Stimulated activated CD4-positive, alpha-beta T cell treated with anti-CD3 and anti-CD28 coated beads, Interleukin-15, amount 100 ng/mL, for 24 hours (primary cell): Measurements from ENCODE around the gene SPINK4.

Experiments
- DNase-seq: peaks from one replicate; pipeline ENCODE4 v3.0.0-alpha.2; 2020

Gene SPINK4

DNA sequence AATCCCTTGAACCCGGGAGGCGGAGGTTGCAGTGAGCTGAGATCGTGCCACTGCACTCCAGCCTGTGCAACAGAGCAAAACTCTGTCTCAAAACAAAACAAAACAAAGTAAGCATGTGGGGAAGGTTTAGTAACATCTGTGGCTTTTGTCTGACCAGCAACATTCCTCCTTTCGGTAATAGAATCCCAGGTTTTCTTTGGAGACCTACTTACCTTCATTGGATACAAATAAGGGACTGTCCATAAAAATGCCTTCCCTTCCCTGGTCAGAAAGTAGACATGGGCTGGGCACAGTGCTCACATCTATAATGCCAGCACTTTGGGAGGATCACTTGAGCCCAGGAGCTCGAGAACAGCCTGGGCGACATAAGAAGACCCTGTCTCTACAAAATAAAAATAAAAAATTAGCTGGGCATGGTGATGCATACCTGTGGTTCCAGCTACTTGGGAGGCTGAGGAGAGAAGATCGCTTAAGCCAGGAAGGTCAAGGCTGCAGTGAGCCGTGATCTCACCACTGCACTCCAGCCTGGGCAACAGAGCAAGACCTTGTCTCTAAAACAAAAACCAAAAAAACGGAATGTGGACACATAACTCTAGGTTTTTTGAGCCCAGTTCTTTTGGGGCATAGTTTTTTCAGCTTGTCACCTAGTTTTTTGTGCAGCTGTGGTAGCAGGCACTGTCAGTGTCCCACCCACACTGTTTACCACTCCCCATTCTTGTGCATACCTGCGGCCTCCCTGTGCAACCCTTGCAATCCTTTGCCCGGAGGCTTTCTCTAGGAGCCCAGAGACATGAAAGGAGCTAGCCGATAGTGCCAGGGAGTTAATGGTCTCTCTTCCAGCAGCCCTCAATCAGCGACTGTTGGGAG is 9.0 kb upstream of the SPINK4 start:
- no peak for DNase-seq

DNA sequence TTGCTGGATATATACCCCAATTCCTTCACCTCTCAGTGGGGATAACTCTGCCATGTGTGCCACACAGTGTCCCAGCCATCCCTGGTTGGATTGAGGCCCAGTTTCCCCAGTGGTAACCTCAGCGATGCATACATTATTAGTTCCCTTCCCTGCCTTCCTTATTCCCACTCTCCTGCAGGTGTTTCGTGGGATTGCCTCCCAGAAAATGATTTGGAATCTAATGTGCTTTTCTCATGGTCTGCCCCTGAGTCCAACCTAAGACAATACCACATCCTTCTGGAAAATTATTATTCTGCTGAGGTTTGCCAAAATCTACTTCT is 8.4 kb upstream of the SPINK4 start:
- no peak for DNase-seq

DNA sequence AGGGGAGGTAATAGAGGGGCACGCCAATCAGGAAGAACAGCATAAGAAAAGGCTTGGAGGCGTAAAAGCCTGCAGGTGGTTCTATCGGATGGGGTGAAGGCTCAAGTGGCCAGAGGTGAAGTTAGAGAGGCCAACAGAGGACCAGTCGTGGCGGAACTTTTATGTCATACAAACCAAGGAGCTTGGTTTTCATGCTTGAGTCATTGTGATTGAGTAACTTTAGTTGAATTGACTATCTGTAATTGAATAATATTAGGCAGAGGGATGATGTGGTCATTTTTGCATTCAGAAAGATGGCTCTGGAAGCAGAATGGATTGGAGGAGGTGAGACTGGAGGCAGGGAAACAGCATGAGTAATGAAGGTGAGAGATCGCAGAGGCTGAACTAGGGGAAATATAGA is 7.2 kb upstream of the SPINK4 start:
- no peak for DNase-seq

DNA sequence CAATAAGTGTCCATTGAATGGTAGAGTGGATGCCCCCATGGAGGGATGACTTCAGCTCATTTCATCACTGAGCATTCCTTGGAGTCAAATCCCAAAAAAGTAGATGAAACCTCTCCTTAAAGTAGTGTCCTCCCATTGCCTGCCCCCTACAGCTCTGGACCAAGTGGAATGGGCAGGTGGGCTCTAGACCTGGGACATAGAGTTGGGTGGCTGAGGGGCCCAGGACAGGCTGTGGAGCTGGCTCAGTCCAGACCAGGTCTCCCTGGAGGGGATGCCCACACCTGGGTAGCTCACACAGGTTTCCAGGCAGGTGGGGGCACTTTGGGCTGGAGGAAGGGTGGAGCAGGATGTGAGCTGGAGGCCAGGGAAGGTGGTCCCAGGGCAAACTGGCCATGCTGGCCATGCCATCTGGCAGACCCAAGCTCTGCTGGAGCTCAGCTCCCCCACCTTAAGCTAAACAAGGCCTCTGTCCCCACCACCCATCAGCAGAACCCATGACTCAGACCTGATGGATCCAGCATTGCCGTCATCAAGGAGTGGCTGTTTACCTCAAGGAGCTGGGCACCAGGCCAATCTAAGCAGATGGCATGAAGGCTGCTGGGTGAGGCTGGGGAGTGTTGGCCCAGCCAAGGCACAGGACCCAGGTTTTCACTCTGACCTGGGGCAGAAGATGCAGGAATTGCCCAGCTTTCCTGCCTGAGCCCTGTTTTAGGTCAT is 6.2 kb upstream of the SPINK4 start:
- no peak for DNase-seq

DNA sequence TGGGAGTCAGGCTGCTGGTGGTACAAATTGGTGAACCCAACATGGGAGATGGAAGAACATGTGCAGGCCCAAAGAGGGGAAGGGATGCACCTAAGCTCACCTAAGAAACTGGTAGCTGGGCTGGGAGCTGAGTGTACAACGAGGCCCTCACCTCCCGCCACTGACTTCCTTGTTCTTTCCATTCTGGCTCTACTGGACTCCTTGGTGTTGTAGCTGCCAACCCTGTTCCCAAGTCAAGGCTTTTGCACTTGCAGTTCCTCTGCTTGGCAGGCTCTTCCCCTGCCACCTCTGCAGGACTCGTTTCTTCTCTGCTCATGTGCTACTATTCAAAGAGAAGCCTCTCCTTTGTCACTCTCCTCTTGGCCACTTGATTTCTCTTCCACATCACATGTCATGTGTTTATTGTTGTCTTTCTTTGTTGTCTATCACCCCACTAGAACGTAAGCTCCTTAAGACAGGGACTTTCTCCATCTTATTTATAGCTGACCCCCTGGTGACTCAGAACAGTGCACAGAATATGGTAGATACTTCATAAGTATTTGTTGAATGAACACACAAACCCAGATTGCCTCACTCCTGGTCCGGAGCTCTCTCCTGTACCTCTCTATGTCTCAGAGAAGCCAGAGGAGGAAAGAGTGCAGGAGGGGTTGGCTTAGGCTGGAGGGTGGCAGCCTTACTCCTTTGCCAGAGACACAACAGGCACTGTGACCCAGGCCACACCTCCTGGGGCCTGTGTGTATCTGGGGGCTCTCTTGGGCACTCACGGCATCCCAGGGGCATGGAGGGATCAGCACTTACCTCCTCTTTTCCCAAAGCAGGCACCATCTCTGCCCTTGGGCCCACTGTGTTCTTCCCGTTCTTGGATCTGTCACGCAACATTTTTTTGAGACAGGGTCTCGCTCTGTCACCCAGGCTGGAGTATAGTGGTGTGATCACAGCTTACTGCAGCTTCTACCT is 5.2 kb upstream of the SPINK4 start:
- DNase-seq: no peak

DNA sequence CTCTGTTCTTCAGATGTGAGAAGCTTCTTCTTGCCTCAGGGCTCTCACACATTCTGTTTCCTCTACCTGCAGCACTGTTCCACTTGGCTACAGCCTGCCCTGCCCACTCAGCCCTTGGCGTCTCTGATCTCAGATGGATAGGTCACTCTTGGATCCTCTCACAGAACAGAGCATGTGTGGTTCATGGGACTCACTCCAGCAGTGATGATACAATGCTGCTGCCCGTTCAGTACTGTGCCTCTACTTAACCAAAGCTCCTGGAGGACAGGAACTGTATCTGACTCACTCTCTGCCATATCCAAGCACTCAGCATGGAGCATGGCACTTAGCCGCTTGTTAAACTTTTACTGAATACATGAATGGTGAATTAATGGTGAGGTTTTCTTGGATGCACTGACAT is 3.4 kb upstream of the SPINK4 start:
- DNase-seq: no peak

DNA sequence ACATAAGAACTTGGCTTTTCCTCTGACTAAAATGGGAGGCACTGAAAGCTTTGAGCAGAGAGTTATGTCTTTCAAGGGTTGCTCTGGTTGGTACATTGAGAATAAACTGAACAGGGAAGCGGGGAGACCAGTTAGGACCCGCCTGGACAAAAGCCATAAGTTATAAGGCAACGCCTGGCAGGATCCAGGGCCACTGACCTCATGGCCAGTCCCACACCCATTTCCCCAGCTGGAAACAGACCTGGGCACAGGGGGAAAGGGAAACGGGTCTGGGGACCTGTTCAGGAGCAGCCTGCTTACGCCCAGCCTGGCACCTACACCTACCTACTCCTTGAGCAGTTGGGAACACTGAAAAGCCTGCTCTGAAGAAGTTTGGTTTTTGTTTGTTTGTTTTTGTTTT is 1.3 kb downstream of the SPINK4 start:
- no peak for DNase-seq

DNA sequence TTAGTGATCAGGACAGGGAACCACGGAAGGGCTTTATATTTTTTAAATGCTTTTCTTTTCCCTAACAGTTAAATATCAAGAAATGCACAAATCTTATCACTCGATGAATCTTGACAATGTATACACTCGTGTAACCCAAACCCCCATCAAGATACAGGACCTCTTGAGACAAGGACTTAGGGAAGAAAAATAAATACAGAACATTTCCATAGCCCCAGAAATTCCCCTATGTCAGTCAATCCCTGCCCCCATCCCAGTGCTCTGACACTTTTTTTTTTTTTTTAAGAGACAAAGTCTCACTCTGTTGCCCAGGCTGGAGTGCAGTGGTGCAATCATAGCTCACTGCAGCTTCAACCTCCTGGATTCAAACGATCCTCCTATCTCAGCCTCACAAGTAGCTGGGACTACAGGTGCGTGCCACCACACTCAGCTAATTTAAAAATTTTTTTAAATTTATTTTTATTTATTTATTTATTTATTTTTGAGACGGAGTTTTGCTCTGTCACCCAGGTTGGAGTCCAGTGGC is 2.7 kb downstream of the SPINK4 start:
- DNase-seq: no peak

DNA sequence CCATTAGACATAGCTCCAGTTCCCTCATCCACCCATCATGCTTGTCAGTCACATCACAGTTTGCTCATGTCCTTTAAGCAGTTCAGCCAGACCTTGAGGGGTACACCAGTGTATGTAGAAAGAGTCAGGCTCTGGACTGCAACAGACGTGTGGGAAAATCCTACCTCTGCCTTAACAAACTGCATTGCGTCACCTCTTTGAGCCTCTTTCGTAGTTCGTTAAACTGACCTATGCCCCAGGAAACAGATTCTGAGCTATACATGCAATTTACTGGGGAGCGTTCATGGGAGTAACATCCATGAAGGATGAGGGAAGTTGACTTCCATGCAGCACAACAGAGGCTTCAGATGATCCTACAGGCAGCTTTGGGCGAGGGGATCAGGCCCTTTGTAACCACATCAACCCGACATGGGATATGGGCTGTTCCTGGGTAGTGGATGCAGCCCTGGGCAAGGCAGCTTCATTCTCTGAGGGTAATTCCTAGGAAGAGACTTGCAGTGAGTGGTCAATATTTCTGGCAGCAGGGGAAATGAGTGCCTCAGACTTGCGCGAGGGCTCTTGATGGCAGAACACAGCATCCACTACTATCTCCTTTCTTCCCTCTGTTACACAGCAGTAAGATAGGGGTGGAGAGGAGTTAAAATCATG is 4.3 kb downstream of the SPINK4 start:
- DNase-seq: no peak

DNA sequence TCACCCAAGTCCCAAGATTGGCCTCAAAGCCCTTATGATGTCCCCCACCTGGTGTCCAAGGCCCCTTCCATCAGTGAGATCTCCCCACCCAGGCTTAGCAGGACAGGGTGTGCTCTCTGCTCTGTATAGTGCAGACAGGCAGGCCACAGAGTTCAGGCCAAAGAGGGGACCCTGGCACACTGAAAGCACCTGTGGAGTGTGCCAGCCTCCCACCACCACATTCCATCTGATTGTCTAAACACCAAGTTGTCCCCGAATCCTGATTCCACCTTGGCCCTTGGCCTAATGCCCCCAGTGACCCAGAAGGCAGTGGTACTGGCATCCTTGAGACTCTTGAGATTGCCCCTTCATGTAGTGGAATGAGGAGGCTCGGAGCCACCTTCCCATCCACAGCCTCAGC is 5.4 kb downstream of the SPINK4 start:
- DNase-seq: no peak

DNA sequence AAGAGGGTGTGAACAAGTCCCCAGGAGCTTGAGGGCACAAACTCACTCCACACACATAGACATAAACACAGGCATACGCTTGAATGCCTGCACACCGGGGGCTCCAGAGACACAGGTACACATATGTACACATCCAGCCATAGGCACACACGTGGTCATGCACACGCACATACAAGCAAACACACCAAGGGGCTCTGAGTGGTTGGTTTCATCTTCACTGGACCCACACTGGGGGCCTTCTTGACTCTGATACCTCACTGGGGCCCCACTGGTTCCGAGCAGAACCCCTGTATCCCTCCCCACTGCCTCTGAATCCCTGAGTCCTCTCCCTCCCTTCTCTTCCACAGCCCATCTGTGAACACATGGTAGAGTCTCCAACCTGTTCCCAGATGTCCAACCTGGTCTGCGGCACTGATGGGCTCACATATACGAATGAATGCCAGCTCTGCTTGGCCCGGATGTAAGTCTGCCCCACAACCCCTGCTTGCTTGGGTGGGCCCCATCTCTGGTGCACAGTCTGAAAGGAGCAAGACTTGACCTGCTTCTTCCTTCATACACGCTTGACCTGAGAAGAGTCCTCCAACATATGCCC is 6.4 kb downstream of the SPINK4 start:
- no peak for DNase-seq

DNA sequence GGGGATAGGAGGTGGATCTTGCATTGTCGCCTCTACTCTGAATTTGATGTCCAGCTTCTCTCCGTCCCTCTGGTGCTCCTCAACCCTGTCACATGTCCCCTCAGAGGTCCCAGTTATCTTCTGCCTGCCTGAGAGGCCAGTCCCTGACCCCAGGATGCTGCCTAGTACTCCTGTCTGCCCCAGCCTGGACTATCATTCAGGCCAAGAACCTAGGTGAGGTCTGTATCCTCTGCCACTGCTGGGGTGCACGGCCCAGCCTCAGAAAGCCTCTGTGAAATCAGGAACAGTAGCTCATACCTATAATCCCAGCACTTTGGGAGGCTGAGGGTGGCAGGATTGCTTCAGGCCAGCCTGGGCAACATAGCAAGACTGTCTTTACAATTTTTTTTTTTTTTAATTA is 8.6 kb downstream of the SPINK4 start:
- DNase-seq: no peak

DNA sequence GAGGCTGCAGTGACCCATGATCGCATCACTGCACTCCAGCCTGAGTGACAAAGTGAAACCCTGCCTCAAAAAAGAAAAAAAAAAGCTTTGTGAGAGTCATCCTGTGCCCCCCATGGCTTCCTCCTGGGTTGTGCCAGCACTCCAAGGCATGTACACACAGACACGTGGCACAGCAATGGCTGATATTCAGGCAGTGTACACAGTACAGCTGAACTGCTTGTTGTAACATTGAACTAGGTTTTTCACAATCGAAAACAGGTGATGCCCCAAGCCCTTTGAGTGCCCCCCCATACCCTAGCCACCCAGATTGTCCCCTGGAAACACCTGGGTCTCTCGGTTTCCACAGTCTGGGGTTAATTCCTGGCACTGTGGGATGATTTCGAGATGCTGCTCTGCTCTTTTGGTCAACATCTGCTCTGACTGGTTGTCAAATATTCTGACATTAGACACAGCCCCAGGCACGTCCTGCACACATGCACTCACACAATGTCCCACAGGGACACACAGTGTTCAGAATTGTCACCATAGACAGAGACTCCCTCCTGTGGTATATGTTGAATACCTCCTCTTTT is 9.2 kb downstream of the SPINK4 start:
- DNase-seq: no peak

DNA sequence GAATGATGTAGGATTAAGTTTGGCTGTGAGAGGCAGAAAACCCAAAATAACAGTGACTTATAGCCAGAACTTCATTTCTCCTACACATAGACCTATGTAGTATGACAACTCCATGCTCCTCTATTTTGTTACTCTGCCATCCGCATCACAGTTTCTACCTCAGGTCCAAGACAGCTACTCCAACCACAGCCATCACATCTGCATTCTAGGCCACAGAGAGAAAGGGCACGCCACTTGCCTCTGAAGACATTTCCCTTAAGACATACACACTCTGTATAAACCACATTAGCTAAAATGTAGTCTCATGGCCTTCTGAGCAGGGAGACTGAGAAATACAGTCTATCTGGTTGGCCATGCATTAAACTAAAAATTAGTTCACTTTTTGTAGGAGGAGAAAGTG is 10.0 kb downstream of the SPINK4 start:
- no peak for DNase-seq

DNA sequence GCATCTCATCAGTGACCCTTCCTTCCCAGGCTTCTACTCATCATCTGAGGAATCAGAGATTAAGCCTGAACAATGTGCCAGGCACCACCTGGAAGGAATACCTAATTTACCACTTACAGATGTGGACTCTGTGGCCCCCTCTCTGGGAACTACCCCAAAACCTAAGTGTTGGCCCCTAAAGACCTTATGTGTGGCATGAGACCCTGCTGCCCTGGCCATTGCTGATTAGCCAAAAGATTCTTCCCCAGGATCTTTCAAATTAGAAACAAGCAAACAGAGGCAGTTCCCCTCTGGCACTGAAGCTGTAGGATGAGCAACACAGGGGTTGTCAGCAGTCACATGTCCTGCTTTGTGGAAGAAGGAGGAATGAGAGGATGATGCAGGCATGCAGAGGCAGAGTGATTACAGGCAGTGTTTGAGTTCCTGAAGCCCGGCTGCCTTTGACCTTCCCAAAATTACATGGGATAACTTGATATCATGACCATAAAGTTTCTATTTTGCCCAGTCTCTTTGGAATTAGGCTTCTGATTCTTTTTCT is 10.6 kb downstream of the SPINK4 start:
- no peak for DNase-seq

DNA sequence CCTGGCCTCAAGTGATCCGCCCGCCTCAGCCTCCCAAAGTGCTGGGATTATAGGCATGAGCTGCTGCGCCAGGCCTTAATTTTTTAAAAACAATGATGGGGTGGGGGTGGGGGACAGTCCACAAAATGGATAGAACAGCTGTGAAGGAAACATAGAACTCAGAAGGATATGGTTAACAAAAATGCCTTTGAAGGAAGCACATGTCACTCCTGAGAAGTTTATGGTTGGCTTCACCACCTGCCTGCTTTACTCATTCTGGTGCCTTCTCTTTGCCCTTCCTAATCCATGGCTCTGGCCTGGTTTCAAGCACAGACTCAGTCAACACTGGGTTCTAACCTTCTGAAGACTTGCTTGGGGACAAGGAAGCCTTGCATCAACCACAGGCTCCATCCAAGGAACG is 14.2 kb downstream of the SPINK4 start:
- no peak for DNase-seq

DNA sequence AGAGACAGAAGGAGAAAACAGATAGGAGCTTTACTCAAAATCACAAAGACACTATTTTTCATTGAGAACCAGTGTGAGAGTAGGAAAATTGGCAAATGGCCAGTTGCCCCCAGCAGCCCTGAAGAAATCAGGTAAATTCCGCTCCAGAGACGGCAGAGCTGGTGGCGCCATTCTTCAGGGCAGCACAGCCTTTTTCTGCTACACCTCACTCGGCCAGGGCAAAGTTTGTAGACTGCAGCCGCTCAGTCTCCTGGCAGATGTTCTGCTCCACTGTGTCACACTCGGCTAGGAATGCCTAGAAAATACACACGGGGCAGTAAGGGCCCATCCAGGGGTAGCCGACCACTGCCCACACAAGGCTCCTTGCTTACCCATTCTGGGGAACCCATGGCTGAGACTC is 15.0 kb downstream of the SPINK4 start:
- no peak for DNase-seq

DNA sequence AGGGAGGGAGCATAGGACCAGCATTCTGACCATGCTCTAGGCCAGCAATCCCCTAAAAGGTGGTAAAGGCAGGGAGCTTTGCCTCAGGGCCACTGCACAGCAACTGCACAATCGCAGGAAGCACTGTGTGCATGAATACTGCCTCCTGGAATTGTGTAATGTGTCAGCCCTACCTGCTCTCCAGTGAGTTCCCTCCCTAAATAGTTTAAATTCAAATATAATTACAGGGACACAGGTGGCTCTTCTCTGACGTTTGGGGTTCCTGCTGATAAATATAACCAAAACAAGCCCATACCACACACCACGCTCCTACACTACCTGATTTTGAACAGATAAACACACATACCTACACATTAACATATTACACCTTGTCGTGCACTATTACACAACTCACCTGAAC is 15.5 kb downstream of the SPINK4 start:
- DNase-seq: no peak

DNA sequence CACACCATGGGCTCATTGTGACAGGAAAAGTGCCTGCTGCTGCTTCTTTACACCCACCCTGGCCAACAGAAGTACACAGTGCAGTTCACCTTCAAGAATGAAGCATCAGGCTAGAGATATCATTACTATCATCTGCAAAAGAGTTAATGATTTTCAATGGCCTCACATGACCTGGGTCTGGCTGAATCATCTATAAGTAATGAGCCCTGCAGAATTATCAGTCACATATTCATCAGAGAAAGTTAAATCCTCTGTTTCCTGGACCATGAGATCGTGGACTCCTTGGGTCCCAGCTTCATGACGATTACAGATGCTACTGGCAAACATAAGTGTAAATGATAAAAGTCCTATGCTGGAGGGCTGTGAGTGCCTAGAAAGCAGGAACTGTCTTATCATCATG is 16.3 kb downstream of the SPINK4 start:
- no peak for DNase-seq

DNA sequence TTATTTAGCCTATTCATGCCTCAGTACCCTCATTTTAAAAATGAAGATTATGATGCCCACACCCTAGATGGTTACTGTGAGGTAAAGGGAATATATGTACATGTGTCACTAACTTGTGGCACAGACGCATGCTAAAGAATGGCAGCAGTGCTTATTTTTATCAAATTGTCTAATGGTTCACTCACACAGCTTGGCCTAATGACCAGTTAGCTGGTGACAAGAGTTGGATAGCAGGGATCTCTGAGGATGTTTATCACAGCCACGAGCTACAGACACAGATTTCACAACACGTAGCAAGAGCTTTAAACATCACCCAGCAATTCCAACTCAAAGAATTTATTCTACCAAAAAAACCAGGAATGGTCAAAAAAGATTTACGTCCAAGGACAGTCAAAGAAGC is 17.3 kb downstream of the SPINK4 start:
- DNase-seq: no peak

DNA sequence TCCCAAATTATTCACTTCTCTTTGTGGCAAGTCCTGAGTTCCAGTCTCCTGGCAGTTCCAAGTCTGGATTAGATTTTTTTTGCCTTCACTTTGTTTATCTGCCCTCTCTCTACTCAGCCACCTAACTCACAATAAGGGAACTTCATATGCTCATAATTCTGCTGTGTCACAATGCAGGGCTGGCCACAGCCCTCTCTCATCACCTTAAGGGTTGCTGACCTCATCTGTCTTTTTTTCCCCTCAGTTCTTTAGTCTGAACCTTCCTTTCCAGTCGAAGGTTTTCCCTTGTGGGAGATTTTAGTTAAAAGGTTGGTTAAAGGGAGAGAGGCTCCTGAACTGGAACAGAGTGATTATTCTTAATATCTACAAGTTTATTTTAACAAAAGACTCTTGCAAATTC is 20.4 kb downstream of the SPINK4 start:
- DNase-seq: no peak
